CD4-positive, alpha-beta T cell treated with Interleukin-21 for 1 hour (primary cell): ENCODE measurements around the gene CTDSPL.

ENCODE experiments used
- DNase-seq: peaks from one replicate; pipeline ENCODE4 v3.0.0-alpha.2; 2020

Gene CTDSPL

GRCh38 chr3:37921025-37921424 lies 59.3 kb downstream of the CTDSPL start:
- DNase-seq = no peak

GRCh38 chr3:37922721-37923568 lies 61.3 kb downstream of the CTDSPL start:
- DNase-seq = no peak

DNA sequence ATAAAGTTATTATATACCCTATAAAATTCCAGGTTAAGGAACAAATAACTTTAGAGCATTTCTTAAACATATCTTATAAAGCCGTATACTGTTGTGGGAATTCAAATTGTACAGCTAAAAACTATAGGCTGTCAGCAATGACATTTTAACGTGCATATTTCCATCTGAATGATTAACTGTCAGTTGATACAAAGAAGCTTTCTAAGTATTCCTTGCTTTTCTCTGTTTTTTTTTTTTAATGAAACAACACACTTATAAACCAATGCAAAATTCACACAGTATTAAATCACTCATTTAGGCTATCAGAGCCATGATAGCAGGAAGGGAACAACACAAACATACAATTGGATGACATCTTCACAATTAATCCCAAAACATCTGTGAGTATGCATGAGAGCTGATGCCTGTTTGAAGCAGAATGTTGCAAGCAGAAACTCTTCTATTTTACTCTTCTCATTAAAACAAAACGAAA lies 61.9 kb downstream of the CTDSPL start:
- no peak for DNase-seq

GRCh38 chr3:37924453-37924852 lies 62.8 kb downstream of the CTDSPL start:
- DNase-seq = no peak

DNA sequence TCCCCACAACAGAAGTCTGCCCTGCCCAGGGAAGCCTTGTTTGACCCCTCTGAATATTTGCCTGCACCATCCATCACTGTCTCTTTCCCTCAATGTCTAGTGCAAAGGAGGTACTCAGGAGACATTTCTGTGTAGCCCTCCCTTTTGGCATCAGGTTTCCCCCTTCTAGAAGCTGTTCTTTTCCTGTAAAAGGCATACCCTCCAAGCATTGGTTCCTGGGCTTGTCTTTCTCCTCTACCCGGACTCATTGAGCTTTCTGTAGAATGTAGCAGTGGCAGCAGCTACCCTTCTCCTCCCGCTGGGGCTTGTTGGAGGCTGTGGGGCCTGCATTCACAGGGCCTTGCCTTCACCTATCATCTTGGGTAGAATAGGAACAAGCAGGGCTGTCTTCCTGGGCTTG lies 63.5 kb downstream of the CTDSPL start:
- no peak for DNase-seq

GRCh38 chr3:37926611-37927010 lies 64.9 kb downstream of the CTDSPL start:
- DNase-seq = no peak

DNA sequence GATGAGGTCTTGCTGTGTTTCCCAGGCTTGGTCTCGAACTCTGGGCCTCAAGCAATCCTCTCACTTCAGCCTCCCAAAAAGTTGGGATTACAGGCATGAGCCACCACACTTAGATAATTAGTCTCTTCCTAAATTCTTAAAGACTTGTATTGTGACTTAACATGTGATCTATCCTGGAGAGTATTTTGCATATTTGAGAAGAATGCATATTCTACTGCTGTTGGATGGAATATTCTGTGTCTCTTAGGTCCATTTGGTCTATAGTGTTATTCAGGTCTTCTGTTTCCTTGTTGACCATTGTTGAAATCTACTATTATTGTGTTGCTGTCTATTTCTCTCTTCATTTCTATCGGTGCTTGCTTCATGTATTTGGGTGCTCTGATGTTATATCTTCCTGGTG lies 68.8 kb downstream of the CTDSPL start:
- no peak for DNase-seq

DNA sequence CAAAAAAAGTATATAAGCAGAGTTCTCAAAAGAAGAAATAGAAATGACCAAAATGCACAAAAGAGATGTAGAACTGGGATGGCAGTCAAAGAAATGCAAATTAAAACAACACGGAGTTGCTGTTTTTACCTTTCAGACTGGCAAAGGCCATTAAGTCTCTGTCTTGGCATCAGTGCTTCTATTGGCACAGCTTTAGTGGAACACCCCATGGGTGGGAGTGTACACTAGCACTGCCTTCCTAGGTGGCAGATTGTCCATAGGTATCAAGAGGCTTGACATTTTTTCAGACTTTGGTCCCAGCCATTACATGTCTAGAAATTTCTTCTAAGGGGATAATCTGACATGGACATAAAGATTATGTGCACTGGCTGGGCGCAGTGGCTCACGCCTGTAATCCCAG lies 70.8 kb downstream of the CTDSPL start:
- no peak for DNase-seq

DNA sequence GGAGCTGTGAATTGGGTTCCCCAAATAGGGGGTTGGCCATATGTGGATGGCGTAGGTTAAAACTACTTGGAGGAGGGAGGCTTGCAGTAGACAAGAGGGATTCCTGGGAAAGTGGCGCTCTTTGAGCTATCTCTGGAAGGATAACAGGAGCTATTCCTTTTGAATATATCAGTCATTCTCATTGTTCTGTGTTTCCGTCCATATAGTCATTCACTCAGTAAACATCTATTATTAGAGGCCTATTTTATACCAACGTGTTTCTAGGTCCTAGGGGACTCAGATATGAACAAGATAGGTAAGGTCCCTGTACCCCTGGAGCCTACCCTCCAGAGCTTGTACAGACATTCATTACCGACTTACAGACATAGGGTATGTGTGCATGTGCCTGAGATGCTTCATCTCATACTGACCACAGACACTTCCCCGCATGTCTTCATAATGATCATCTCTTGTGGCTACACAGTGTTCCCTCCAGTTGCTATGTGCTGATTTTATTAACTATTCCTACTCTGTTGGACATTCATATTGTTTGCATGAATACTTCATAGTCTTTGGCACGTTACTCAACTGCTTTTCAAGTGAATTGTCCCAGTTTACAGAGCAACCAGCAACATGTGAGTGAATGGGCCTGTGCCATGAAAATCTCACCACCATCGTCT lies 73.1 kb downstream of the CTDSPL start:
- no peak for DNase-seq

DNA sequence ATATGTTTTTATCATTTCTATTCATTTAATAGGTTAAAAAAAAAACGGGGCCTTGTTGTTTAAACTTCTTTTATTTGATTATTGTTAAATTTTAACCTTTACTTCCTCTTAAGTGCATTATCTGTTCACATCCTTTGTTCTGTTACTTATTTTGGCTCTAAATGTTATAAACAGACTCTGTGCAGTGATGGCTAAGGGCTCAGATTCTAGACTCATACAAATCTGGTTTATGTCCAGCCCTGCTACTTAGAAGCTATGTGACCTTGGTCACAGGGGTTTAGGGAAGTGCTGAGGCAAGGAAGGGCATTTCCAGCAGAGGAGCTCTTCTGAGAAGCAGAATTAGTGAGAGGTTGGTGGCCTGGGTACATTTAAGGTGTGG lies 73.6 kb downstream of the CTDSPL start:
- no peak for DNase-seq

- no peak for DNase-seq
Observed at GRCh38 chr3:37935756-37936666, 74.3 kb downstream of the CTDSPL start.

DNA sequence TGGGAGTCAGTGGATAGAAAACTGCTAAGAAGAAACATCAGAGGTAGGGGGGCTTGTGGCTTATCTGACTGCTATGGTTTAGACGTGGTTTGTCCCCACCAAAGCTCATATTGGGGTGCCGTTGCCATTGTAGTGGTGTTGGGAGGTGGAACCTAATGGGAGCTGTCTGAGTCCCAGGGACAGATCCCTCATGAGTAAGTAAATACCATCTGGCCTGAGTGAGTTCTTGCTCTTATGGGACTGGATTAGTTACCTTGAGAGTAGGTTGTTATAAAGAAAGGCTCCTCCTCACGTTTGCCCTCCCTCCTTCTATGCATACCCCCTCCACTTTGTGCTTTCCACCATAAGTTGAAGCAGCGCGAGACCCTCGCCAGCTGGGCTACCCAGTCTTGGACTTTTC lies 75.5 kb downstream of the CTDSPL start:
- no peak for DNase-seq

- no peak for DNase-seq
Observed at GRCh38 chr3:37938011-37938410, 76.3 kb downstream of the CTDSPL start.

GRCh38 chr3:37940242-37940908 lies 78.7 kb downstream of the CTDSPL start:
- DNase-seq = no peak

GRCh38 chr3:37941608-37942508 lies 80.2 kb downstream of the CTDSPL start:
- DNase-seq = no peak

DNA sequence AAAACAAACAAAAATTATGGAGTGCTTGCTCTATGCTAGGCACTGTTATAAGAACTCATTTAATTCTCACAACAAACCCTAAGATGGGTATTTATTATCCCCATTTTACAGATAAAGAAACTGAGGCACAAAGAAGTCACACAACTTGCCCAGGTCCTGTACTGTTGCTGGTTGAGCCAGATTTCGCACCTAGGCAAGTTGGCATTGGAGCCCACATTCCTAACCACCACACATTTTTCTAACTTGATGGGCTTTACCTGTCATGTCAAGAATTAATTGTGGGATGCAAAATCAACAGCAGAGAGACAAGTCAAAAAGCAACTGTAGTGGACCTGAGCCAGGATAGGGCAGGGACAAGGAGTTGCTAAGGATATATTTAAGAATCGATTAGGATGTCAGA lies 81.0 kb downstream of the CTDSPL start:
- no peak for DNase-seq

GRCh38 chr3:37943126-37943525 lies 81.4 kb downstream of the CTDSPL start:
- DNase-seq = no peak

DNA sequence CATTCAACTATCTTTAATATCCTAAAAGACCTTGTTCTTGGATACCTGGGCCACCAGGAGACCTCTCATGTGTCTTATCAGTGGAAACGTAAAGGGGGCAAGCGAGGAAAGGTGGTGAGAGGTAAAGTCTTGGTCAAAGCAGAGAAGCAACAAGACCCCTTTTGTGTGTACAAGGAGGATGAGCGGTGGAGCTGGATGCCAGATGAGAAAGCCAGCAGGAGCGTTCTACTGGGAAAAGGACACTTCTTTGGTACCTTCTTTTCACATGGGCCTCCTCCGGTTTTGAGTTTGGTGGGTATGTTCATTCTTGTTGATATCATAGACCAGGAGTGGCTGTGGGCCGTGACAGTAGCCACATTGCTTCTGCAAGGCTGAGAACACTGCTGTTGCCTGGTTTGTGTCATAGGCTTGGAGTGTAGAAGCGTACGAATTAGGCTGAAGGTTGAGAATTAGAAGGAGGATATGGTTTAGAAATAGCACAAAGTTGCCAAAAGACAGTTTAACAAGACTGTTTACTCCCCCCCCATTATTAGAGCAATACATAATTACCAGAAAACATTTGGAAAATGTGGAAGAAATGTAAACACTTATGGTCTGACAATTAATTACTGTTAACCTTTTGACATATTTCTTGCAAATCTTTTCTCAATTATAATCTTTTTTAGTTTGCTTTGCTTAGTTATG lies 82.1 kb downstream of the CTDSPL start:
- DNase-seq = no peak

DNA sequence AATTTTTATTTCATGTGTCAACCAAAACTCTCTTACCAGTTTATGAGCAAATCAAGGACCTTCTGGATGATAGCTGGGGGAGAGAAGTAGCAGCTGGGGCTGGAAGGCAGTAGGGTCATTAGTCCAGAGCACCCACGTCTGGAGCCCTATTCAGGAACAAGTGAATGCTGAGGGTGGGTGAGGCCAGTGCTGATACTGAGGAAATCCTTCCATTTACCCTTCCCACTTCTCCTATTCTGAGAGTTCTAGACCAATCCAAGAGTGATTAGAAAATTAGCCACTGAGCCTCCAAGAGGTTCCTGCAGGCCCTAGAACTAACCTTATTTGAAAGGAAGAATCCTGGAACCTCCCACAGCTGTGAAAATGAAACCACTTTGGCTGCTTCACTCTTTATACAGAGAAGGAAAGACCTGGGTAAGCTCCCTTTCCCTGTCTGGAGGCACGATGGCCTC lies 82.7 kb downstream of the CTDSPL start:
- no peak for DNase-seq

- DNase-seq = no peak
Observed at GRCh38 chr3:37945156-37945806, 83.6 kb downstream of the CTDSPL start.
